GM19193 (cell line): ENCODE results near the gene HLA-DPB1.

Experiments used
- POLR2A ChIP-seq: IDR thresholded peaks from 4 replicates; pipeline ENCODE4 v1.6.1; 2011; ENCODE audit not compliant: insufficient read depth, insufficient read length; ENCODE audit errors: extremely low read depth

The HLA-DPB1 gene

DNA sequence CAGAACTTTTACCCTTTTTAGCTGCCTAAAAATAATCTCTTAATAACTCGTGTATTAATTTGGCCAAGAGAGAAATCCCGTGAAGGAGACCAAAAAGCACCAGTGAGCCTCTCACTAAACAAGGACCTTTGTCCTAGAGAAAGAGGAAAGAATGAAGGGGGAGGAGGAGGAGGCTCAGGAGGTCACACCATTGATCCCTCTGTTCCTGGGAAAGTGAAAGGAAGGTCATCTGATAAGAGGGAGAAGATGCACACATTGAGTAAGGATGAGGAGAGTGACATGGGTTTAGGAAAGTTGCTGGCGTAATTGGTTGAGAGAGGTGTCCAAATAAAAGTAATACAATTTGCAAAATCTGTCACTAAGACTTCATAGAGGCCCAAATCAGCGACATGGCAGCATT, 49.2 kb downstream of the HLA-DPB1 start:
- no peak for TF ChIP-seq POLR2A

- TF ChIP-seq POLR2A, result no peak
Measured at GRCh38 chr6:33126101-33126714, 50.4 kb downstream of the HLA-DPB1 start.

DNA sequence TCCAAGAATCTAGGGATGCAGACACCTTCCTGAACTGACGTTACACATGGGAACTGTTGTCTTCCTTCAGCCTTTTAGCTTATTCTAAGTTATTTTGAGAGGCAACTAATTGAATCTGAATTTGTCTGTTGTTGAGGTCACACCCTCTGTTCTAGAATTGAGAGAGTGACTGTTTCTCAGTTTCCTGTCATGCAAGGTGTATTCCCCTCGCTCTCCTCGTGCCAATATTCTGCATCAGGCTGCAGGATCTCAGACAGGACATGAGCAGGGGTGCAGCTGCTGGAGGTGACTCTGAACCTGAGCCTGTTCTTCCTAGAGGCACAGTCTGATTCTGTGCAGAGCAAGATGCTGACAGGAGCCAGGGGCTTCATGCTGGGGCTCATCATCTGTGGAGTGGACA, 52.5 kb downstream of the HLA-DPB1 start:
- TF ChIP-seq POLR2A, result no peak

- no peak for TF ChIP-seq POLR2A
Measured at GRCh38 chr6:33132081-33132524, 56.3 kb downstream of the HLA-DPB1 start.

GRCh38 chr6:33136310-33136900, 60.6 kb downstream of the HLA-DPB1 start:
- TF ChIP-seq POLR2A, result no peak
